Naive thymus-derived CD4-positive, alpha-beta T cell (primary cell): ENCODE results near the gene CD164L2. TPM values are rescaled to one million over a fixed set of nuclear protein-coding genes. Genes with fewer than 3 reads are reported as not detected.

Experiments
- ATAC-seq: fragments of 150-1000 bp; cut with Tn5 transposase; 2 replicates; pipeline ENCODE4 v1.10.0; 2021; ENCODE audit warnings: mild to moderate bottlenecking, moderate library complexity
- CTCF ChIA-PET: fragments of 350-600 bp; sonication (Branson Sonifier 250); formaldehyde crosslinking; loops from one replicate; lab custom pipeline; 2021; ENCODE audit warnings: antibody characterized with exemption; lab: Charles Lee
- POLR2A ChIA-PET: fragments of 350-600 bp; sonication (Branson Sonifier 250); formaldehyde crosslinking; loops from one replicate; lab custom pipeline; 2021; ENCODE audit warnings: antibody characterized with exemption, inconsistent platforms; lab: Charles Lee
- DNase-seq, 9 donors: peaks; one replicate each; pipeline versions ENCODE4 v3.0.0 to v3.0.0-alpha.2; 2020 to 2022; ENCODE audit warnings: mixed read lengths in 1 of 9
- H3K27ac ChIP-seq: one replicate; pipeline ENCODE4 v1.7.0; 2013; ENCODE audit warnings: mild to moderate bottlenecking, low read depth, low read length, moderate library complexity
- H3K27me3 ChIP-seq, 2 donors: one replicate each; pipeline ENCODE4 v1.7.0; 2013; ENCODE audit warnings: low read length in 2 of 2, mild to moderate bottlenecking in 2 of 2, moderate library complexity in 2 of 2; ENCODE audit not compliant: control insufficient read depth in 2 of 2, insufficient read depth in 2 of 2
- H3K36me3 ChIP-seq, 3 experiments: 1 replicate in 2 of 3; 2 replicates in 1 of 3; pipeline ENCODE4 v1.7.0; 2013; ENCODE audit warnings: low read length in 3 of 3, mild to moderate bottlenecking in 3 of 3, moderate library complexity in 1 of 3; ENCODE audit not compliant: insufficient read depth in 3 of 3, control insufficient read depth in 2 of 3
- H3K4me1 ChIP-seq, 2 donors: one replicate each; pipeline ENCODE4 v1.7.0; 2013; ENCODE audit warnings: low read length in 2 of 2, mild to moderate bottlenecking in 2 of 2, moderate library complexity in 1 of 2; ENCODE audit not compliant: control insufficient read depth in 2 of 2, insufficient read depth in 2 of 2
- H3K4me3 ChIP-seq: 2 replicates; pipeline ENCODE4 v1.7.0; 2013; ENCODE audit warnings: mild to moderate bottlenecking, low read length
- H3K9me3 ChIP-seq, 3 experiments: 1 replicate in 2 of 3; 2 replicates in 1 of 3; pipeline ENCODE4 v1.7.0; 2013; ENCODE audit warnings: low read length in 3 of 3; ENCODE audit not compliant: control insufficient read depth in 2 of 3
- H3K27ac Mint-ChIP-seq, 9 donors: one replicate each; pipeline ENCODE4 v1.8.0; 2020 to 2022; ENCODE audit warnings: mixed read lengths in 9 of 9, mild to moderate bottlenecking in 8 of 9, moderate library complexity in 5 of 9, inconsistent platforms in 2 of 9
- H3K27me3 Mint-ChIP-seq, 5 donors: one replicate each; pipeline ENCODE4 v1.8.0; 2021 to 2022; ENCODE audit warnings: mixed read lengths in 5 of 5, mild to moderate bottlenecking in 1 of 5
- H3K36me3 Mint-ChIP-seq, 5 donors: one replicate each; pipeline ENCODE4 v1.8.0; 2020 to 2022; ENCODE audit warnings: mixed read lengths in 5 of 5, mild to moderate bottlenecking in 3 of 5, inconsistent platforms in 1 of 5
- H3K4me1 Mint-ChIP-seq, 7 donors: one replicate each; pipeline ENCODE4 v1.8.0; 2020 to 2022; ENCODE audit warnings: mixed read lengths in 7 of 7, mild to moderate bottlenecking in 3 of 7, inconsistent platforms in 1 of 7
- H3K4me3 Mint-ChIP-seq, 10 donors: one replicate each; pipeline ENCODE4 v1.8.0; 2020 to 2022; ENCODE audit warnings: mild to moderate bottlenecking in 10 of 10, mixed read lengths in 10 of 10, moderate library complexity in 6 of 10, inconsistent platforms in 2 of 10
- H3K9me3 Mint-ChIP-seq, 11 donors: one replicate each; pipeline ENCODE4 v1.8.0; 2020 to 2022; ENCODE audit warnings: mixed read lengths in 11 of 11, mild to moderate bottlenecking in 4 of 11, inconsistent platforms in 1 of 11, moderate library complexity in 1 of 11
- intact Hi-C, 2 donors: fragments of 100-400 bp; cut with micrococcal nuclease; formaldehyde crosslinking; loops; one replicate each; pipeline ENCODE4 v1.15.1; 2023
- polyA plus RNA-seq, 2 donors: library from polyadenylated mRNA; unstranded; fragments of 300-500 nt; fragmentation: Illumina TruSeq; gene quantifications; one replicate each; pipeline ENCODE4 v1.2.3, GENCODE V29; 2021
- total RNA-seq, 6 experiments: library from RNA in 5 of 6; stranded (reverse) in 5 of 6; gene quantifications; 1 replicate in 5 of 6; 2 replicates in 1 of 6; pipeline ENCODE4 v1.2.3 and lab custom pipeline; 2021 to 2026

CD164L2 gene
- total and polyA plus RNA-seq, 7 experiments from 2014 or later: 0.24 TPM; not detected in 6

GRCh38 chr1:27346991-27347624 lies 36.0 kb downstream of the CD164L2 start:
- no peak overlapping the region for H3K4me3 ChIP-seq
- Mint-ChIP-seq H3K9me3 (no peaks in the 10 kb centered on the region), H3K27ac (peak overlapping the region in 4 of 9 donors; percentile 28 to 70 (median 64)), H3K4me1 (peaks cover 5 to 43% (median 40%) of the 10 kb centered on the region in 7 donors), H3K36me3 (peaks cover 4 to 29% (median 9%) of the 10 kb centered on the region in 5 donors), H3K4me3 (peak overlapping the region in 2 of 10 donors; percentile 19 to 37), H3K27me3 (no peaks in the 10 kb centered on the region)
- peaks cover 0 to 52% (median 8%) of the 10 kb centered on the region in 3 experiments for H3K36me3 ChIP-seq
- intact Hi-C loops: no loop called here
- ChIA-PET POLR2A (interaction anchor here (0.7 to 7.2 kb wide), 3 partner anchors 8 to 19 kb away, joined by 3 to 111 read pairs (median 3); no protein-coding TSS in a partner anchor), CTCF (interaction anchor here (1.2 to 3.3 kb wide), 2 partner anchors 9 to 14 kb away, joined by 4 to 21 read pairs; no protein-coding TSS in a partner anchor)
- no peak for ATAC-seq
- peaks cover 0 to 18% of the 10 kb centered on the region in 2 donors for H3K4me1 ChIP-seq
- no peaks in the 10 kb centered on the region for H3K9me3 ChIP-seq
- H3K27ac ChIP-seq: peak overlapping the region; percentile 22
- DNase-seq: no peak
- no peaks in the 10 kb centered on the region for H3K27me3 ChIP-seq

GRCh38 chr1:27346357-27346756 lies 36.8 kb downstream of the CD164L2 start:
- no peak for ATAC-seq
- no peaks in the 10 kb centered on the region for H3K9me3 ChIP-seq
- peaks cover 4 to 29% (median 9%) of the 10 kb centered on the region in 5 donors for H3K36me3 Mint-ChIP-seq
- H3K27ac ChIP-seq: no peak overlapping the region
- ChIA-PET POLR2A (interaction anchor here (0.6 to 7.2 kb wide), 4 partner anchors 9 to 20 kb away, joined by 3 to 111 read pairs (median 4); no protein-coding TSS in a partner anchor), CTCF (interaction anchor here (1.2 to 3.3 kb wide), 2 partner anchors 10 to 13 kb away, joined by 4 to 21 read pairs; no protein-coding TSS in a partner anchor)
- peak overlapping the region in 8 of 9 donors; percentile 42 to 92 (median 61) for H3K27ac Mint-ChIP-seq
- H3K27me3 Mint-ChIP-seq: no peaks in the 10 kb centered on the region
- no peak overlapping the region for H3K4me3 ChIP-seq
- DNase-seq: no peak
- no peaks in the 10 kb centered on the region for H3K9me3 Mint-ChIP-seq
- H3K4me3 Mint-ChIP-seq: peak overlapping the region in 6 of 10 donors; percentile 8 to 79 (median 36)
- H3K4me1 ChIP-seq: peaks cover 4 to 19% of the 10 kb centered on the region in 2 donors
- H3K36me3 ChIP-seq: peaks cover 0 to 47% (median 8%) of the 10 kb centered on the region in 3 experiments
- intact Hi-C loops: no loop called here
- peaks cover 5 to 45% (median 43%) of the 10 kb centered on the region in 7 donors for H3K4me1 Mint-ChIP-seq
- no peaks in the 10 kb centered on the region for H3K27me3 ChIP-seq

GRCh38 chr1:27345272-27345671 lies 37.9 kb downstream of the CD164L2 start:
- peak overlapping the region; percentile 1 for H3K27ac ChIP-seq
- no peak overlapping the region for H3K4me3 ChIP-seq
- no peaks in the 10 kb centered on the region for H3K9me3 ChIP-seq
- Mint-ChIP-seq H3K4me1 (peaks cover 5 to 54% (median 50%) of the 10 kb centered on the region in 7 donors), H3K9me3 (peaks cover 0 to under 1% (median 0%) of the 10 kb centered on the region in 11 donors), H3K36me3 (peaks cover 4 to 29% (median 9%) of the 10 kb centered on the region in 5 donors), H3K4me3 (peak overlapping the region in 7 of 10 donors; percentile 35 to 85 (median 78)), H3K27me3 (no peaks in the 10 kb centered on the region), H3K27ac (peak overlapping the region in 3 of 9 donors; percentile 72 to 85 (median 76))
- peaks cover 0 to 36% (median 4%) of the 10 kb centered on the region in 3 experiments for H3K36me3 ChIP-seq
- DNase-seq (no peak), ATAC-seq (no peak)
- POLR2A ChIA-PET: interaction anchor here (0.6 to 7.2 kb wide), 4 partner anchors 10 to 210 kb away, joined by 3 to 111 read pairs (median 17); partner anchors contain the start of genes MAP3K6 and TMEM222
- peaks cover 11 to 27% of the 10 kb centered on the region in 2 donors for H3K4me1 ChIP-seq
- H3K27me3 ChIP-seq: no peaks in the 10 kb centered on the region
- intact Hi-C loops: no loop called here
- CTCF ChIA-PET: interaction anchor here (0.6 to 3.3 kb wide), 6 partner anchors 9 to 1497 kb away, joined by 3 to 21 read pairs (median 4); no protein-coding TSS in a partner anchor

GRCh38 chr1:27343639-27344025 lies 39.5 kb downstream of the CD164L2 start:
- Mint-ChIP-seq H3K36me3 (peaks cover 4 to 29% (median 9%) of the 10 kb centered on the region in 5 donors), H3K4me3 (peak overlapping the region; percentile 91 to 100 (median 96)), H3K9me3 (peaks cover 0 to 4% (median 0%) of the 10 kb centered on the region in 11 donors), H3K4me1 (peaks cover 22 to 71% (median 62%) of the 10 kb centered on the region in 7 donors), H3K27ac (peak overlapping the region; percentile 86 to 98 (median 94)), H3K27me3 (no peaks in the 10 kb centered on the region)
- Histone ChIP-seq H3K4me3 (peak overlapping the region; percentile 85), H3K27ac (peak overlapping the region; percentile 87), H3K27me3 (no peaks in the 10 kb centered on the region), H3K36me3 (peaks cover 0 to 27% (median 3%) of the 10 kb centered on the region in 3 experiments), H3K4me1 (peaks cover 11 to 29% of the 10 kb centered on the region in 2 donors), H3K9me3 (no peaks in the 10 kb centered on the region)
- DNase-seq (no peak), ATAC-seq (no peak)
- POLR2A ChIA-PET: interaction anchor here (0.6 to 7.2 kb wide), 6 partner anchors 11 to 1340 kb away, joined by 3 to 111 read pairs (median 10); partner anchors contain the start of gene TMEM222
- intact Hi-C loops: loop anchor here (1.0 to 5.0 kb wide), 7 partner anchors 11 to 1209 kb away; partner anchors contain the start of genes MAP3K6 (in 1 of the 2), TMEM222 (in 1 of the 2) and TRNAU1AP (in 1 of the 2)
- CTCF ChIA-PET: interaction anchor here (0.7 to 1.3 kb wide), 5 partner anchors 12 to 263 kb away, joined by 3 to 10 read pairs (median 3); no protein-coding TSS in a partner anchor

- Histone ChIP-seq H3K36me3 (peaks cover 0 to 26% (median 3%) of the 10 kb centered on the region in 3 experiments), H3K4me3 (peak overlapping the region; percentile 85), H3K27me3 (no peaks in the 10 kb centered on the region), H3K4me1 (peaks cover 11 to 29% of the 10 kb centered on the region in 2 donors), H3K9me3 (no peaks in the 10 kb centered on the region), H3K27ac (peak overlapping the region; percentile 87)
- no peaks in the 10 kb centered on the region for H3K27me3 Mint-ChIP-seq
- DNase-seq: peak; percentile 47 to 84 (median 80)
- ChIA-PET CTCF (interaction anchor here (0.7 to 2.8 kb wide), 12 partner anchors 10 to 263 kb away, joined by 3 to 23 read pairs (median 4); no protein-coding TSS in a partner anchor), POLR2A (interaction anchor here (0.5 to 7.2 kb wide), 9 partner anchors 10 to 1163 kb away, joined by 3 to 111 read pairs (median 5); partner anchors contain the start of genes HMGN2 and TMEM222)
- peaks cover 0 to 4% (median 0%) of the 10 kb centered on the region in 11 donors for H3K9me3 Mint-ChIP-seq
- ATAC-seq: peak; percentile 87
- H3K4me3 Mint-ChIP-seq: peak overlapping the region; percentile 91 to 100 (median 96)
- H3K4me1 Mint-ChIP-seq: peaks cover 22 to 71% (median 60%) of the 10 kb centered on the region in 7 donors
- intact Hi-C loops: loop anchor here (1.0 to 5.0 kb wide), 7 partner anchors 11 to 1209 kb away; partner anchors contain the start of genes TMEM222 (in 2 of the 2), MAP3K6 (in 1 of the 2) and TRNAU1AP (in 1 of the 2)
- H3K36me3 Mint-ChIP-seq: peaks cover 4 to 27% (median 9%) of the 10 kb centered on the region in 5 donors
- H3K27ac Mint-ChIP-seq: peak overlapping the region; percentile 86 to 98 (median 94)
Measured at GRCh38 chr1:27342778-27343638, 40.1 kb downstream of the CD164L2 start.
